GM12801 (cell line): ENCODE results near the gene FLNB.

Experiments used
- TF ChIP-seq, protein P1 (sequence below): IDR thresholded peaks from one replicate; pipeline ENCODE4 v1.5.1; 2011; ENCODE audit warnings: control low read depth; ENCODE audit not compliant: insufficient read length; ENCODE audit errors: extremely low read depth

FLNB gene

DNA sequence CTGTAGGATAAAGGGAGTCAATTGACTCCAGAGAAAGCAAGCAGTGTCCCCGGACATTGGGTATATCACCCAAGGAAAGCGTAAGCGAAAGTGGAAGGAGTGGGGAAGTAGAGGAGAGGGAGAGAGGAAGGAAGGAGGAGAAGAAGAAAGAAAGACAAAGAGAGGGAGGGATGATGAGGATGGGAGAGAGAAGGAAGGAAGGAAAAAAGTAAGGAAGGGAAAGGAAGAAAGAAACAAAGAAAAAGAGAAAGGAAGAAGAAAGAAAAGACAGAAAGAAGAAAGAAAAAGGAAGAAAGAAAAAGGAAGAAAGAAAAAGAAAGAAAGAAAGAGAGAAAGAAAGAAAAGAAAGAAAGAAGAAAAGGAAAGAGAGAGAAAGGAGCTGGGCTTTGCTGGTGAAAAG lies 201.7 kb downstream of the FLNB start:
- TF ChIP-seq, protein P1, sequence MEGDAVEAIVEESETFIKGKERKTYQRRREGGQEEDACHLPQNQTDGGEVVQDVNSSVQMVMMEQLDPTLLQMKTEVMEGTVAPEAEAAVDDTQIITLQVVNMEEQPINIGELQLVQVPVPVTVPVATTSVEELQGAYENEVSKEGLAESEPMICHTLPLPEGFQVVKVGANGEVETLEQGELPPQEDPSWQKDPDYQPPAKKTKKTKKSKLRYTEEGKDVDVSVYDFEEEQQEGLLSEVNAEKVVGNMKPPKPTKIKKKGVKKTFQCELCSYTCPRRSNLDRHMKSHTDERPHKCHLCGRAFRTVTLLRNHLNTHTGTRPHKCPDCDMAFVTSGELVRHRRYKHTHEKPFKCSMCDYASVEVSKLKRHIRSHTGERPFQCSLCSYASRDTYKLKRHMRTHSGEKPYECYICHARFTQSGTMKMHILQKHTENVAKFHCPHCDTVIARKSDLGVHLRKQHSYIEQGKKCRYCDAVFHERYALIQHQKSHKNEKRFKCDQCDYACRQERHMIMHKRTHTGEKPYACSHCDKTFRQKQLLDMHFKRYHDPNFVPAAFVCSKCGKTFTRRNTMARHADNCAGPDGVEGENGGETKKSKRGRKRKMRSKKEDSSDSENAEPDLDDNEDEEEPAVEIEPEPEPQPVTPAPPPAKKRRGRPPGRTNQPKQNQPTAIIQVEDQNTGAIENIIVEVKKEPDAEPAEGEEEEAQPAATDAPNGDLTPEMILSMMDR: no peak

DNA sequence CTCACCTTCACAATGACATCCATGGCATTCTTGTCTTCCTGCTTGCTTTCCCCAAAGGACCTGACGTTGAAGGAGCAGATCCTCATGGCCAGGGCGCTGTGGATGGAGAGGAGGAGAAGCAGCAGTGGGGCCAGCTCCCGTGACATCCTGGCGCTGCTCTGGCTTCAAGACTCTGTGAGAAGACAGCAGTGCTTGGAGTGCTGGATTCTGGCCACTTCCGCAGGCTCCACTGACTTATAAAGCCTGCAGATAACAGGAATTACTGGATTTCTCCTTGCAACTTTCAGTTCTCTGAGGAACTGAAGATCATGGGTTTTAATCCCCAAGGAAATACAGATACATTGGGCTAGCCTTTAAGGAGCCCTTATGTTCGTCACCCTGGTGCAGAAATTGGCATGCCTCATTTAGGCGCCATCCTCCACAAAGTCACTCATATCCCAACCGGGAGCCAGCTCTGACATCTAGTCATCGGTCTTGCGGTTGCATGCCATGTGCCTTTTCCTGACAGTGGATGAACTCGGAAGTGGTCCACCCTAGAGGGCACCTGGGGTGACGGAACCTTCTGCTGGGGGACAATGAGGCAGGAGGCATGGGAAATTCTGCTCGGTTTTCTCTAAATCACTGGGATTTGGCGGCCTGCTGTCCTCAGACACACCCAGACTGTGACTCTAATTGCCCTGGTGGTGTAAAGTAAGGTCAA lies 202.7 kb downstream of the FLNB start, which contains the start of gene DNASE1L3:
Gene DNASE1L3, minus strand, starts transcription at position 212 of the 700 bp plus-strand sequence. Its CDS starts 66 bp downstream, at position 146.
- TF ChIP-seq, protein P1: no peak

DNA sequence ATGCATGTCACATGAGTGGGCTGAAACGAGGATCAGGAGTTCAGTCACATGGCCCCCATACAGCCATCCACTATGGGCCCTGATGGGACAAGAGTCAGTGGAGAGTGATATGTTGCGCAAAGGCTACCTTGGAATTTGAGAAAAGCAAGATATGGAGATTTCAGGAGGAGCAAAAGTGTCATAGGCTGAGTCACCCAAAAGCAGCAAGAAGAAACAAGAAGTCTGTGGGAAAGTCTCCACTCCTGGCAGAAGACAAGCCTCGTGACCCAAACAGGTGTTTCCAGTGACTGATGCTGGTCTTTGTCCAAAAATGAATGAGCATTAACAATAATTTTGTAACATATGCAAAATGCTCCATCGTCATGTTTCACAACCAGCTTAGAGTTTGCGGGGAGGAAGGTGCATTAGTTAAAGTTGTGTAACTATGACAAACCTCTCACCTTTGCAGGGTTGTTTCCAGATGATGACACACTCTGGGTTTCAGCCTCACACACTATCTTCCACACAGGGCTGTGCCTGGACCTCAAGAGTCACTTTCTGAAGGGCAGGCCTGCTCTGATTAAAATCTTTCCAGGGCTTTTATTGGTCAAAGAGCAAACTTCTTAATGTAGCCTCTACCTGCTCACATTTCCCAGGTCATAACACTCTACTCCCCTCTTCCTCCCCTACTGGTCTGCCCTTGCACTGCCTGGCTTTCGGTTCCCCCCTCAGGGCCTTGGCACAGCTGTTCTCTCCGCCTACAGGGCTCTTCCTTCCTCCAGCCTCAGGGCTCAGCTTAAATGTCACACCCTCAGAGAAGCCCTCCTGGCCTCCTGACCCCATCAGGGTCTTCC lies 206.5 kb downstream of the FLNB start:
- TF ChIP-seq, protein P1: no peak

DNA sequence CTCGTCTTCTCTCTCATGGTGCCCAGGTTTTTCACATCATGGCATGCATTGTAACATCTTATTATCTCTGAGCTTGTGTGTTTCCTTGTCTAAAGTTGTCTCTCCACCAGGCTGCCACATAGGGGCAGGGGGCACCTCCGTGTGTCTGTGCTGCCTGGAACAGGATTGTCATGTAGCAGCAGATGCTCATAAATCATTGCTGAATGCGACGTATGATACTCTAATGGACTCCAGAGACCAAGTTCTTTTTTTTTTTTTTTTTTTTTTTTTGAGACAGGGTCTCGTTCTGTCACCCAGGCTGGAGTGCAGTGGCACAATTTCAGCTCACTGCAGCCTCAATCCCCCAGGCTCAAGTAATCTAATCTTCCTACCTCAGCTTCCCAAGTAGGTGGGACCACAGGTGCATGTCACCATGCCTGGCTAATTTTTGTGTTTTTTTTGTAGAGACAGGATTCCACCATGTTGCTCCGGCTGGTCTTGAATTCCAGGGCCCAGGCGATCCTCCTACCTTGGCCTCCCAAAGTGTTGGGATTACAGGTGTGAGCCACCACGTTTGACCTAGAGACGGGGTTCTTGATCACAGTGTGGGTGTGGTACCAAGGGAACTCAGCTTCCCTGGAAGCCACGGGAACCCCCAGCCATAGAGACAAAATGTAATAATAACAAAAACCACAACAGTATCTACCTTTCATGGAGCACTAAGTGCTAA lies 207.2 kb downstream of the FLNB start:
- TF ChIP-seq, protein P1: no peak

DNA sequence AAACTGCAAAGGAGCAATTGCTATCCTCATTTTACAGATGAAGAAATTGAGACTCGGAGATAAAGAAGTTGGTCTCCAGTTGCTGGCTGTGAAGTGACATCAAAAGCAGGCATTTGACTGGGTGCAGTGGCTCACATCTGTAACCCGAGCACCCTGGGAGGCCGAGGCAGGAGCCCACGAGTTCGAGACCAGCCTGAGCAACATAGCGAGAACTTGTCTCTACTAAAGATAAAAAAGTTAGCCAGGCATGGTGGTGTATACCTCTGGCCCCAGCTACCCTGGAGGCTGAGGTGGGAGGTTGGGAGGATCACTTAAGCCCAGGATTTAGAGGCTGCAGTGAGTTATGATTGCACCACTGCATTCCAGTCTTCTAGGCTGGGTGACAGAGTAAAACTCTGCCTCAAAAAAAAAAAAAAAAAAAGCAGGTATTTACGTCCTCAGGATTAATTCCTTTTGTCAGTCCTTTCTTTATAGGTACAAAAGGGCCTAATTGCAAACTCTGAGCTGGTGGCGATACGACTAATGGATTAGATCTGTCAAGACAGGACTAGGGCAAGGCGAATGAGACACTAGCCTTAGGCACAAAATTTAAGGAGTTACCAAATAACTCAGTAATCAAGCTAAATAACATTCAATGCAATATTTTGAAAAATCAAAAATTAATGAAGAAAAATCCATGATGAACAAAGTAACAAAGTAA lies 208.4 kb downstream of the FLNB start:
- TF ChIP-seq, protein P1: no peak

DNA sequence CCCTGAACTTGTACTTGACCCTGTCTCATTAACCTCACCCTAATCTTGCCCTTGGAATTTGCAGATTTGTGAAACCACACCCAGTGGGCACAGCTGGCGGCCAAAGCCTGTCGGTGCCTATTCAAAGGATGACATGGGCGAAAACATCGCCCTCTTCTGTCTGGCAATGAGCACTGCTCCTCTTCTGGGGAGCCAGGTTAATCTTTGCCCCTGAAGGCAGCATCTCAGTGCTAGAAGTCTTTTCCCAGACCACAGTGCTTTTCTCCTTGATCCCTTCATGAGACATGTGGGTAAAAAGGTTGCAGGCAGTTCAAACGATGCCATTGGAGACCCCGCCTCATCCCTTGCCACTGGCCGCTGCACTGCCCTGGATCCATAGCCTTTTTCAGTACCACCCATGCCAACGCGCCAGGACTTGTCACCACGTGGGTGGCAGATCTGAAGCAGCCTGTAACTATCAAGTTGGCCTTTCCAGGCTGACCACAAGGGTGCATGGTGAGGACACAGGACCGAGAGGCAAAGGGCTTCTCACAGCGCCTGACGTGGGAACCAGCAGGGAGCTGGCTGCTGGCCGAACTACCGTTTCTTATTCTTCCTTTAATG lies 209.1 kb downstream of the FLNB start:
- TF ChIP-seq, protein P1: no peak
